Loucy (cell line): Measurements from ENCODE around the gene ADIPOR2.

ENCODE experiments used
- H2AFZ ChIP-seq: fragments of 200-600 bp; sonication (generic); 2 replicates; pipeline ENCODE4 v1.6.0; 2016; ENCODE audit warnings: antibody characterized with exemption, mild to moderate bottlenecking, low read length, moderate library complexity
- H3F3A ChIP-seq: fragments of 200-600 bp; 2 replicates; pipeline ENCODE4 v1.6.0; 2016; ENCODE audit warnings: antibody characterized with exemption, low read depth, mild to moderate bottlenecking
- H3K27me3 ChIP-seq: fragments of 200-600 bp; sonication (generic); 2 replicates; pipeline ENCODE4 v1.6.1; 2014; ENCODE audit warnings: low read length, mild to moderate bottlenecking; ENCODE audit not compliant: insufficient read depth, poor library complexity, severe bottlenecking
- H3K36me3 ChIP-seq: fragments of 200-600 bp; sonication (generic); 2 replicates; pipeline ENCODE4 v1.6.1; 2016; ENCODE audit warnings: low read length; ENCODE audit not compliant: insufficient read depth
- H3K4me1 ChIP-seq: fragments of 200-600 bp; sonication (generic); 2 replicates; pipeline ENCODE4 v1.5.1; 2014; ENCODE audit warnings: low read length, mild to moderate bottlenecking; ENCODE audit not compliant: insufficient read depth, poor library complexity, severe bottlenecking
- H3K4me2 ChIP-seq: fragments of 200-600 bp; sonication (generic); 2 replicates; pipeline ENCODE4 v1.6.0; 2014; ENCODE audit warnings: antibody characterized with exemption, low read length, low read depth, mild to moderate bottlenecking; ENCODE audit not compliant: poor library complexity, severe bottlenecking
- H3K4me3 ChIP-seq: fragments of 200-600 bp; sonication (generic); 2 replicates; pipeline ENCODE4 v1.5.1; 2014; ENCODE audit warnings: low read length, mild to moderate bottlenecking, mixed read lengths; ENCODE audit not compliant: poor library complexity, severe bottlenecking
- H3K79me2 ChIP-seq: fragments of 200-600 bp; sonication (generic); 2 replicates; pipeline ENCODE4 v1.6.1; 2014; ENCODE audit warnings: low read length; ENCODE audit not compliant: insufficient read depth
- H3K9ac ChIP-seq: fragments of 200-600 bp; sonication (generic); 2 replicates; pipeline ENCODE4 v1.6.0; 2014; ENCODE audit warnings: mild to moderate bottlenecking, low read depth, low read length, moderate library complexity; ENCODE audit not compliant: poor library complexity, severe bottlenecking
- H3K9me2 ChIP-seq: fragments of 200-600 bp; sonication (generic); replicated peaks from 2 replicates; pipeline ENCODE4 v1.6.1; 2016; ENCODE audit warnings: low read depth, low read length, mixed read lengths
- H3K9me3 ChIP-seq: fragments of 200-600 bp; sonication (generic); 2 replicates; pipeline ENCODE4 v1.6.1; 2014; ENCODE audit warnings: mild to moderate bottlenecking, antibody characterized with exemption, low read length, low read depth; ENCODE audit not compliant: insufficient read depth
- H4K20me1 ChIP-seq: fragments of 200-600 bp; sonication (generic); 2 replicates; pipeline ENCODE4 v1.6.0; 2014; ENCODE audit warnings: antibody characterized with exemption, low read length, mild to moderate bottlenecking; ENCODE audit not compliant: insufficient read depth, poor library complexity, severe bottlenecking
- CTCF ChIP-seq: fragments of 200-600 bp; sonication (generic); conservative IDR thresholded peaks from 2 replicates; pipeline ENCODE4 v1.5.1; 2014; ENCODE audit warnings: mild to moderate bottlenecking, antibody characterized with exemption, low read length
- EZH2phosphoT487 ChIP-seq: fragments of 200-600 bp; IDR thresholded peaks from 2 replicates; pipeline ENCODE4 v1.6.1; 2018; ENCODE audit warnings: antibody characterized with exemption, mild to moderate bottlenecking, moderate library complexity, borderline replicate concordance

The ADIPOR2 gene

DNA sequence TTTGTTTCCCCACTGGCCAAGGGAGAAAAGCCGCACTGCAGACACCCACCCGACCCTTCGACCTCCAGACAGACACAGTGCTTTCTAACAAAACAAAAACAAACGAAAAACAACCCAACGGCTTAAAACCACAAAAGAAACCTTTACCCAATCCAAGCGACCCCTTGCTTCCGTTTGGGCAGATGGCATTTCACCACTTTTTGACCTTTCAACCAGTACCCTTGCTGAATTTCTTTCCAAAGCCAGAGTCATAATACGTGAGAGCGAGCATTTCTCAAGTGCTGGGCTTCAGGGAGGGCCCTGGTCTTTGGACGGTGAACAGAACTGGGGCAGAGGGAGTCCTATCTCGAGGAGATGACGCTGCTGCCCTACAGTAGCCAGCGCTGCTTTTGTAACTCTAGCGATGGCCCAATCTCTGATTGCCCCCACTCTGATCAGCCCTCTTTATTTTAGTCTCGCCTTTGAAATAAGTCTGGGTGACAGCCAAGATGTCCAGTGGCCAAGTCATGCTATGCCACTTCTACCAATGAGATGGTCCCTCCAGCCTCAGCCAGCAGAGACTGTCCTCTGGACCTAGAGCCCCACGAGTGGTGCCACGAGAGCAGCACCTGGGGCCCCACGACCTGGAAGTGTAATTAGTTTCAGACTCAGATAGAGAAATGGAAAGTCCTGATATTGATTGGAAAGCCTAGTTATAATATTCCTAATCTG, 21.9 kb upstream of the ADIPOR2 start:
- Histone ChIP-seq H3K9me3 (no peaks in the 10 kb centered on the region), H4K20me1 (no peaks in the 10 kb centered on the region), H3K4me3 (peak overlapping the region; percentile 48), H3K9me2 (no peaks in the 10 kb centered on the region), H3F3A (no peaks in the 10 kb centered on the region; the same call in 1 of the 2 replicates), H3K9ac (peak overlapping the region; percentile 3), H3K4me2 (peak overlapping the region; percentile 67), H3K79me2 (no peaks in the 10 kb centered on the region), H3K4me1 (peaks cover 40% of the 10 kb centered on the region), H3K27me3 (no peaks in the 10 kb centered on the region), H2AFZ (peak overlapping the region; percentile 64; the same call in 1 of the 2 replicates), H3K36me3 (no peaks in the 10 kb centered on the region)
- TF ChIP-seq CTCF (no peak), EZH2phosphoT487 (no peak)

GRCh38 chr12:1670358-1671268, 20.3 kb upstream of the ADIPOR2 start:
- Histone ChIP-seq H3K4me2 (no peak overlapping the region), H2AFZ (no peak overlapping the region)

DNA sequence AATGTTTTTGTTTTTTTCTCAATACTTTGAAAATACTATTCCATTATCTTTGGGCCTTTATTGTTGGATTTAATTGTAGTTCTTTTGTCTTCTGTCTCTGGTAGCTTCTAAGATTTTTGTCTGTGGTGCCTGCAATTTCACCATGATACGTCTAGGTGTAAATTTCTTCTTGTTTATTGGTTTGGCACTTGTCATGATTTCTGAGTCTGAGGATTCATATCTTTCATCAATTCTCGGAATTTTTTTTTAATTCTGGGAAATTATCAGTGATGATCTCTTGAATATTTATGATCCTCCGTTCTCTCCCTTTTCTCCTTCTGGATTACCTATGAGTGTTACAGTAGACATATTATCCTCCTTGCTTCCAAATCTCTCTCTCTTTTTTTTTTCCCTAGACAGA, 14.8 kb upstream of the ADIPOR2 start:
- H3K9me2 ChIP-seq, result no peaks in the 10 kb centered on the region
- H4K20me1 ChIP-seq, result no peaks in the 10 kb centered on the region
- no peak overlapping the region for H3K4me2 ChIP-seq
- H3K9ac ChIP-seq, result no peak overlapping the region
- TF ChIP-seq CTCF, result no peak
- no peak for TF ChIP-seq EZH2phosphoT487
- H3K4me3 ChIP-seq, result no peak overlapping the region
- H3F3A ChIP-seq, result no peaks in the 10 kb centered on the region
- no peaks in the 10 kb centered on the region for H3K4me1 ChIP-seq
- no peaks in the 10 kb centered on the region for H3K79me2 ChIP-seq
- H3K27me3 ChIP-seq, result no peaks in the 10 kb centered on the region
- no peak overlapping the region for H2AFZ ChIP-seq
- no peaks in the 10 kb centered on the region for H3K9me3 ChIP-seq
- H3K36me3 ChIP-seq, result no peaks in the 10 kb centered on the region

More at GRCh38 chr12:1670358-1671268, 20.3 kb upstream of the ADIPOR2 start:
- H3K9me3 ChIP-seq, result no peaks in the 10 kb centered on the region
- no peaks in the 10 kb centered on the region for H3K36me3 ChIP-seq
- H3K9me2 ChIP-seq, result no peaks in the 10 kb centered on the region
- H3K4me1 ChIP-seq, result peaks cover 33% of the 10 kb centered on the region
- no peak overlapping the region for H3K4me3 ChIP-seq
- H3K9ac ChIP-seq, result no peak overlapping the region
- no peaks in the 10 kb centered on the region; the same call in 1 of the 2 replicates for H3F3A ChIP-seq
- no peak for TF ChIP-seq EZH2phosphoT487
- TF ChIP-seq CTCF, result no peak
- no peaks in the 10 kb centered on the region for H3K27me3 ChIP-seq
- no peaks in the 10 kb centered on the region for H3K79me2 ChIP-seq
- no peaks in the 10 kb centered on the region for H4K20me1 ChIP-seq
